ENCODE results near the gene FAR1.

- no peak for TF ChIP-seq EZH2 (optimal IDR thresholded peaks at IDR 0.05; ENCODE audit: low read depth, low read length)
- no peak for TF ChIP-seq CTCF (IDR thresholded peaks at IDR 0.05; ENCODE audit: low read length)
- no peak for TF ChIP-seq EZH2phosphoT487 (IDR thresholded peaks at IDR 0.05; ENCODE audit: low read length)
Measured at GRCh38 chr11:13635804-13636203, 32.7 kb upstream of the FAR1 start.

Measured in MM.1S (cell line).